DMS153 treated with DMSO at 0.1 percent for 48 hours (cell line): ENCODE measurements around the gene ASH1L.
A peak's percentile ranks its signal among the peaks of the same experiment; 100 is the strongest.
"Not testable (repeated sequence)": the region's sequence is repeated elsewhere in the genome, so short reads cannot be mapped to it uniquely, and the experiment has no call there.

Source experiments
- DNase-seq: peaks from one replicate; lab custom pipeline; 2025; ENCODE audit not compliant: unreplicated experiment; lab: John Stamatoyannopoulos, UW

Gene ASH1L

GRCh38 chr1:155329980-155330598 lies 232.5 kb downstream of the ASH1L start:
- no peak for DNase-seq

DNA sequence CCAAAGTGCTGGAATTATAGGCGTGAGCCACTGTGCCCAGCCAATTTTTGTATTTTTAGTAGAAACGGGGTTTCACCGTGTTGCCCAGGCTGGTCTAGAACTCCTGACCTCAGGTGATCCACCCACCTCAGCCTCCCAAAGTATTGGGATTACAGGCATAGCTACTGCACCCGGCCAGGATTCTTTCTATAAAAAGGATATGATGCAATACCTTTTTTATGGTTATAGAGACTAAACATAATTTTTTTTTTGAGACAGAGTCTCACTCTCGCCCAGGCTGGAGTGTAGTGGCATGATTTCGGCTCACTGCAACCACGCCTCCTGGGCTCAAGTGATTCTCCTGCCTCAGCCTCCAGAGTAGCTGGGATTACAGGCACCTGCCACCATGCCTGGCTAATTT lies 233.7 kb downstream of the ASH1L start:
- not testable (repeated sequence) for DNase-seq

DNA sequence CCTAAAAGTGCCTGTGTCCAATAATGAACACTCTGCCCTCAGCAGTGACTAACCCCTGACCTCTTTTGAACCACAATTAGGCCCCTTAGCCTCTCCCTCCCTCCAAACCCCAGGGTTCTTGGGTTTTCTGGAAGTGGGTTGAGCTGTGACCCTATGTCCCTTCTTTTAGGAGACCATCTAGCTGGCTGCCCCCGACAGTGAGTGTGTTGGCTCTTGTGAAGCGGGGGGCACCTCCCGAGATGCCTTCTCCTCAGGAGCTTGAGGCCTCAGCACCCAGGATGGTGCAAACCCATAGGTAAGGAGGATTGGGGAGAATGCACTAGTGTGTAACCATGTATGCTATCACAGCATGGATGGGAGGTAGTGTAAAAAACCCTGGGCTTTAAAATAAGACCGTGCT lies 234.6 kb downstream of the ASH1L start:
- DNase-seq = no peak

GRCh38 chr1:155326631-155327037 lies 236.0 kb downstream of the ASH1L start:
- no peak for DNase-seq

DNA sequence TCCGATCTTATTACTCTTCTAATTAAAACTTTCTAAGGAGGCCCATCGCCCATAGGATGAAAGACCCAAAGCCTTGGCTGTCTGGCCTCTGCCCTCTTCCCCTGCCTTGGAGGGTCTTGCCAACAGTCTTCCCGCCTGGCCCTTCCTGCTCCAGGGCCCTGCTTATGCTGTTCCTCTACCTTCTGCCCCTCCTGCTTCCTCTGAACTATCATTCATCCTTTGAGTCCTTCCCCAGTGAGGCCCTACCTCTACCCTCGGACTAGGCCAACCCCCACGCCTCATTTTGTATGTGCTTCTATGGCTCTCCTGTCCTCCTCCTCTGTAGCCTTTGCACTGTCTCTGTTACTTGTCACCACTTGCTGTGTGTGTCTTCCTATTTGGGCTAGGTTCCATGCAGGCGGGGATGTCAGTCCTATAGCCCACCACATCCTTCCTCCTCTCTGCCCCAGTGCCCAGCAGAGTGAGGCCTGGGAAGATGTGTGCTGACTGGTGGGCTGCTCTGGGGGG lies 236.5 kb downstream of the ASH1L start:
- no peak for DNase-seq

- DNase-seq = no peak
Observed at GRCh38 chr1:155325603-155325893, 237.1 kb downstream of the ASH1L start.

- peak; percentile 53 for DNase-seq
Observed at GRCh38 chr1:155324717-155325602, 237.6 kb downstream of the ASH1L start.

DNA sequence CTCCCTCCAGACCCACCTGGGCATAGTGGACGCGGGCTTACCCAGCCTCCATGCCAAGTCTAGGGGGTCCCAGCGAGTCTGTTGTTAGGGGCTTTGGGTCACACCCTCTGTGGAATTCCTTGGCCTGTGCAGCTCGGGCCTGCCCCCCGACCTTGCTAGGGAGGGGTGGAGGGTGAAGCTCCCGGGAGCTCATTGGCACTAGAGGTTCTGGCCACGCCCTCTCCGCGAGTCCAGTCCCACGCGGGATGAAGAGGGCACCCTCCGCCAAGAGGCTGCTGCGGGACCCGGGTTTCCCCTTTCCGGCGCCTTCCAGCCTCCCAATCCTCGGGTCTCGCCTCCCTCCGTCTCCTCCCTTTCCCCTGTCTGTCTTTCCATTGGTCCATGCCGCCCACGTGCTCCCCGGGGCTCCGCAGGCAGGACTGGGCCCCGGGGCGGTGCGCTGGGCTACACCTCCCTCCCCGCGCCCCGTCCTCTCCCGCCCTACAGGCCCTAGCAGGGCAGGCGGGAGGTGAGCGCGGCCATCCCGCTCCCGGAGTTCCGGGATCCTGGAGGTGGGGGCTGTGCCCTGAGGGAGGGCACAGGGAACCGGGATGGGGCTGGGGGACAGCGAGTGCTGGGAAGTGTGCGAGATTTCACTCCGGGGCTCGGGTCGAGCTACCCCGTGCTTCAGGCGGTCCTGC lies 238.4 kb downstream of the ASH1L start:
- DNase-seq = peak; percentile 98

GRCh38 chr1:155323729-155324036 lies 238.9 kb downstream of the ASH1L start:
- DNase-seq = peak; percentile 80

DNA sequence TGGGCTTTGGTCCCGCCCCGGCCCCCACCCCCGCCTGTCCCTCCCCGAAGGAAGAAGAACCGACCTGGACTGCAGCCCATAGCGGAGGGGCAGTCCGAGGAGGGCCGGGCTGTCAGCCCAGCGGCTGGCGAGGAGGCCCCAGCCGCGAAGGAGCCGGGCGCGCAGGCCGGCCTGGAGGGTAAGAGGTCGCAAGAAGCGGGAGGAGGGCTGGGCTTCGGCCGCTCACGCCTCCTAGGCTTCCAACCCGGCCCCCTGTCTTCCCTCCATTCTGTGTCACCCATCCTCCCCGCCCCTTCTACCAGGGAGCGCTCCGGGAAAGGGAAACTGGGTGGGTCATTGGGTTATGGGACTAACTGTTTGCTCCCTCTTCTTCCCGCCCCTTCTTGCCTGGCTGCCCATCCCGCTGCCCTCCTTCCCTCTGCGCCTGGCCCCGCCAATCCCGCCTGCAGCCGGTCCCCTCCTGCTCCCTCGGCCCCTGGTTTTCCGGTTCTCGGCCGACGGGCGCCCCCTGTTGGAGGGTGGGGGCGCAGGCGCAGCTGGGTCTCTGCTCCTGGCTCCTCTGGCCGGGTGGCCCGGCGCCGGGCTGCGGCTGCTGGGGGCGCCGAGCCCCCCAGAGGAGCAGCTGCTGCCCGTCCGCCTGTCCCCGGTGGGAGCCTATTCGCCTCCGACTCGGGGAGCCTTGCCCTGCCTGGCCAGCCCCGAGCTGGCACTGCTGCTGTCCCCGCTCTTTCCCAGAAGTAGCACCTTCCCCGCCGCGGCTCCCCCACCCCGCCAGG lies 239.5 kb downstream of the ASH1L start:
- peak; percentile 93 for DNase-seq

DNA sequence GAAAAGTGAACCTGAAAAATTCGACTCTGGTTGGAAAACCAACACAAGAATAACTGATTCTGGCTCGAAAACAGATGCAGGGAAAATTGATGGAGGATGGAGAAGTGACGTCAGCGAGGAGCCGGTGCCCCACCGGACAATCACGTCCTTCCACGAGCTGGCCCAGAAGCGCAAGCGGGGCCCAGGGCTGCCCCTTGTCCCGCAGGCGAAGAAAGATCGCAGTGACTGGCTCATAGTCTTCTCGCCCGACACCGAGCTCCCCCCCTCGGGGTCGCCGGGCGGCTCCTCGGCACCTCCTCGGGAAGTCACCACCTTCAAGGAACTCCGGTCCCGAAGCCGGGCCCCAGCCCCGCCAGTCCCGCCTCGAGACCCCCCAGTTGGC lies 240.0 kb downstream of the ASH1L start:
- no peak for DNase-seq

GRCh38 chr1:155321639-155322503 lies 240.7 kb downstream of the ASH1L start:
- no peak for DNase-seq

- peak; percentile 69 for DNase-seq
Observed at GRCh38 chr1:155320661-155321617, 241.7 kb downstream of the ASH1L start, which contains the start of gene RUSC1. Gene RUSC1 (plus strand): TSS chr1:155320894. CDS start chr1:155321774, 880 bp downstream.

GRCh38 chr1:155320252-155320651 lies 242.4 kb downstream of the ASH1L start:
- no peak for DNase-seq

DNA sequence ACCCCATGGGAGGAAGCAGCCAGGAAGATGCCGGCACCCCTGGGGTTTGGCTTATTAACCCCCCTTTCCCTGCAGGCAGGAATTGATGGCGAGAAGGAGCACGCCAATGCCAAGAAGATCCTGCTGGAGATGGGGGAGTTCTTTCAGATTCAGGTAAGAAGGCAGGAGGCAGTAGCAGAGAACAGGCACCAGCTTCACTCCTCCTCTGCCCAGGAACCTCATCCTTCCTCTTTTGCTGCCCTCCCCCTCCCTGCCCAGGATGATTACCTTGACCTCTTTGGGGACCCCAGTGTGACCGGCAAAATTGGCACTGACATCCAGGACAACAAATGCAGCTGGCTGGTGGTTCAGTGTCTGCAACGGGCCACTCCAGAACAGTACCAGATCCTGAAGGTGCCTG lies 243.1 kb downstream of the ASH1L start:
- DNase-seq = no peak

DNA sequence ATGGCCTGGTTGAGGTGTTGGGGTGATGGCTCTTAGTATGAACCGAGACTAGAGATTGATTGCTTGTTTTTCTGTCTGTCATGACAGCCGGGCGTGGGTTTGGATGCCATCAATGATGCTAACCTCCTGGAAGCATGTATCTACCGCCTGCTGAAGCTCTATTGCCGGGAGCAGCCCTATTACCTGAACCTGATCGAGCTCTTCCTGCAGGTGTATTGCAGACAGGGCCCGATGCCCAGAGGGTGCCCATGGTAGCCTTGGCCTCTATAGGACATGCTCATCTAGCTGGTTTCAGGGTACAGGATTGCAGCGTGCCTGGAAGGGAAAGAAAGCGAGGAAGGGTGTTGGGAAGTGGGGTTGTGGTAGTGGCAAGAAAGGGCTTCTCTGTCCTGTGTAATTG lies 244.5 kb downstream of the ASH1L start:
- DNase-seq = no peak

DNA sequence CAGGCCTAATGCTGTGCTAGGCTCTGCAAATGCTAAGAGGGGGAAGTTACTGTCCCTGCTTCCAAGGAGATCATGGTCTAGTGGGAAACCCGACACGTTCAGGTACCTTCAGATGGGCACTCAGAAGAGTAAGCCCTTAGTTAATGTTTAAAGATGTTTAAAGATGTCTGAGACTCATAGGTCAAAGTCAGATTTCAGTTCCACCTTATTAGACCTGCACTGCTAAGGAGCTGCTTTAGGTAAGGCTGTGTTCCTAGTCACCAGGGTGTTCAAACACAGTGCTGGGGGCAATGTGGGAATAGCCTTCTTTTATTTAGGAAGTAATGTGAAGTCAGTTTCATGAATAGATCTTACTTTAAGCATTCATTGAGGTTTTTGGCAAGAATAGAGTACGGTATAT lies 245.7 kb downstream of the ASH1L start:
- DNase-seq = no peak

GRCh38 chr1:155313261-155313660 lies 249.3 kb downstream of the ASH1L start:
- DNase-seq = no peak

- DNase-seq = no peak
Observed at GRCh38 chr1:155309423-155310021, 253.1 kb downstream of the ASH1L start.
